Stomach (tissue), 9 donors: ENCODE data around the gene BRD3. TPM values are rescaled to one million over a fixed set of nuclear protein-coding genes. Genes with fewer than 3 reads are reported as not detected.

Experiments
- DNase-seq, 2 donors: peaks; one replicate each; pipeline versions ENCODE4 v3.0.0 to v3.0.0-alpha.2; 2013 to 2019
- H3K27ac ChIP-seq, 5 donors: fragments of 200-600 bp in 4 of 5; sonication (generic) in 4 of 5; one replicate each; pipeline ENCODE4 v1.5.1; 2013 to 2019; ENCODE audit warnings: mild to moderate bottlenecking in 1 of 5, moderate library complexity in 1 of 5
- H3K27me3 ChIP-seq, 3 donors: fragments of 200-600 bp; sonication (generic); one replicate each; pipeline ENCODE4 v1.5.1; 2017 to 2019; ENCODE audit warnings: mixed run types in 1 of 3
- H3K36me3 ChIP-seq, 4 donors: fragments of 200-600 bp; sonication (generic); 1 replicate in 3 of 4; 2 replicates in 1 of 4; pipeline ENCODE4 v1.5.1; 2016 to 2019
- H3K4me1 ChIP-seq, 4 donors: fragments of 200-600 bp; sonication (generic); one replicate each; pipeline ENCODE4 v1.5.1; 2016 to 2019
- H3K4me3 ChIP-seq, 4 donors: fragments of 200-600 bp; sonication (generic) in 3 of 4; one replicate each; pipeline ENCODE4 v1.5.1; 2016 to 2019; ENCODE audit warnings: mild to moderate bottlenecking in 1 of 4
- H3K9me3 ChIP-seq, 4 donors: fragments of 200-600 bp; sonication (generic); one replicate each; pipeline ENCODE4 v1.5.1; 2016 to 2019
- CTCF ChIP-seq, 7 experiments: fragments of 450-650 bp in 4 of 7; fragments of 200-600 bp in 3 of 7; sonication (generic) in 3 of 7; IDR thresholded peaks; one replicate each; pipeline ENCODE4 v1.5.1; 2016 to 2019; ENCODE audit warnings: antibody characterized with exemption in 7 of 7, control low read depth in 2 of 7, mild to moderate bottlenecking in 1 of 7
- EP300 ChIP-seq: sonication (generic); formaldehyde crosslinking; IDR thresholded peaks from one replicate; pipeline ENCODE4 v1.6.1; 2017; ENCODE audit warnings: antibody characterized with exemption
- POLR2A ChIP-seq, 4 donors: fragments of 450-650 bp; IDR thresholded peaks; one replicate each; pipeline ENCODE4 v1.6.1; 2016; ENCODE audit warnings: antibody characterized with exemption in 4 of 4, control low read depth in 2 of 4, mild to moderate bottlenecking in 1 of 4, moderate library complexity in 1 of 4
- POLR2AphosphoS5 ChIP-seq, 3 donors: sonication (generic); formaldehyde crosslinking; IDR thresholded peaks; one replicate each; pipeline ENCODE4 v1.6.1; 2016; ENCODE audit warnings: antibody characterized with exemption in 3 of 3
- WGBS, 5 donors: extraction: QIAGEN DNeasy Blood & Tissue Kit in 3 of 5; methylation state at CpG; one replicate each; pipeline versions ENCODE4 v1.1.5 to v1.1.7; 2013 to 2018; 5-methylcytosine and 5-hydroxymethylcytosine counted together
- intact Hi-C: fragments of 100-400 bp; cut with DNase I; formaldehyde crosslinking; loops from one replicate; pipeline ENCODE4 v1.15.1; 2023; ENCODE audit warnings: low total_unique reads
- polyA plus RNA-seq, 3 donors: library from polyadenylated mRNA; stranded (reverse); fragments of 200-250 nt; gene quantifications; one replicate each; pipeline ENCODE4 v1.2.3, GENCODE V29; 2013
- total RNA-seq, 5 donors: library from RNA; depleted of rRNA; stranded (reverse); fragments of >200 nt; gene quantifications; one replicate each; pipeline versions ENCODE4 v1.1.0 to v1.2.3, GENCODE V29; 2014 to 2016
- donor health status: healthy with polysubstance abuse.
- donor health status: Bipolar disorder and iron deficiency.
- donor health status: healthy.

Gene BRD3
- total and polyA plus RNA-seq, 8 donors, result 6.4 to 29.0 (median 16.7) TPM

- no peaks in the 10 kb centered on the region for H3K9me3 ChIP-seq
- H3K4me1 ChIP-seq, result peaks cover 38 to 61% (median 60%) of the 10 kb centered on the region in 4 donors
- intact Hi-C loops, result no loop called here
- peak overlapping the region; percentile 76 to 92 (median 86) for H3K4me3 ChIP-seq
- TF ChIP-seq POLR2AphosphoS5 (IDR thresholded peaks at IDR 0.05) (no peak), CTCF (IDR thresholded peaks at IDR 0.05) (no peak), POLR2A (IDR thresholded peaks at IDR 0.05) (no peak), EP300 (no peak)
- WGBS, 5 donors, result 0 to 5% (median 1%) methylated on average over 7 to 9 of the region's 9 CpGs
- peak overlapping the region; percentile 80 to 100 (median 98) for H3K27ac ChIP-seq
- H3K27me3 ChIP-seq, result peaks cover 0 to 24% (median 0%) of the 10 kb centered on the region in 3 donors
- peak; percentile 25 to 42 for DNase-seq
- H3K36me3 ChIP-seq, result no peaks in the 10 kb centered on the region
These were observed 1.3 kb downstream of the BRD3 start for GRCh38 chr9:134066526-134066912.

- intact Hi-C loops, result no loop called here
- Histone ChIP-seq H3K27ac (peak overlapping the region; percentile 72 to 100 (median 85)), H3K9me3 (no peaks in the 10 kb centered on the region), H3K36me3 (no peaks in the 10 kb centered on the region), H3K27me3 (peaks cover 0 to 17% (median 0%) of the 10 kb centered on the region in 3 donors), H3K4me1 (peaks cover 45 to 68% (median 67%) of the 10 kb centered on the region in 4 donors), H3K4me3 (peak overlapping the region; percentile 76 to 92 (median 86))
- WGBS, 5 donors, result 7 to 11% (median 8%) methylated on average over 26 to 28 of the region's 28 CpGs
- peak in 2 of 3 donors; percentile 15 to 27 for TF ChIP-seq POLR2AphosphoS5 (IDR thresholded peaks at IDR 0.05)
- no peak for TF ChIP-seq CTCF (IDR thresholded peaks at IDR 0.05)
- peak; percentile 60 to 80 for DNase-seq
These were observed 2.0 kb downstream of the BRD3 start for GRCh38 chr9:134065612-134066419.

GRCh38 chr9:134064711-134065110, 3.1 kb downstream of the BRD3 start:
- intact Hi-C loops, result loop anchor here (5.0 kb wide), 1 partner anchor 37 kb away; the partner anchor contains the start of gene BRD3OS
- WGBS, 5 donors, result 81 to 93% (median 85%) methylated on average over 7 of the region's 7 CpGs
- no peak overlapping the region for H3K27ac ChIP-seq
- H3K4me3 ChIP-seq, result no peak overlapping the region
- H3K4me1 ChIP-seq, result peaks cover 48 to 79% (median 76%) of the 10 kb centered on the region in 4 donors
- DNase-seq, result peak; percentile 10 to 25
- peaks cover 0 to 6% (median 0%) of the 10 kb centered on the region in 3 donors for H3K27me3 ChIP-seq
- no peak for TF ChIP-seq CTCF (IDR thresholded peaks at IDR 0.05)
- no peak for TF ChIP-seq POLR2AphosphoS5 (IDR thresholded peaks at IDR 0.05)
- TF ChIP-seq EP300, result no peak
- no peak for TF ChIP-seq POLR2A (IDR thresholded peaks at IDR 0.05)
- no peaks in the 10 kb centered on the region for H3K9me3 ChIP-seq
- H3K36me3 ChIP-seq, result no peaks in the 10 kb centered on the region

GRCh38 chr9:134063571-134064450, 4.0 kb downstream of the BRD3 start:
- Histone ChIP-seq H3K4me1 (peaks cover 48 to 83% (median 79%) of the 10 kb centered on the region in 4 donors), H3K4me3 (no peak overlapping the region), H3K27ac (no peak overlapping the region), H3K9me3 (no peaks in the 10 kb centered on the region), H3K27me3 (no peaks in the 10 kb centered on the region), H3K36me3 (no peaks in the 10 kb centered on the region)
- WGBS, 5 donors, result 81 to 86% (median 84%) methylated on average over 21 to 29 of the region's 29 CpGs
- no peak for TF ChIP-seq EP300
- TF ChIP-seq POLR2A (IDR thresholded peaks at IDR 0.05), result no peak
- no peak for TF ChIP-seq CTCF (IDR thresholded peaks at IDR 0.05)
- TF ChIP-seq POLR2AphosphoS5 (IDR thresholded peaks at IDR 0.05), result no peak
- DNase-seq, result peak; percentile 4 to 18
- intact Hi-C loops, result loop anchor here (5.0 kb wide), 1 partner anchor 37 kb away; the partner anchor contains the start of gene BRD3OS
